ENCODE data around the gene POLR1A. TPM values are rescaled to one million over a fixed set of nuclear protein-coding genes. Genes with fewer than 3 reads are reported as not detected.

POLR1A gene
- total and polyA plus RNA-seq, 2 of the 13 experiments (the other 11 are each of a cell fraction or from before 2014, with no cell fraction given), result 7.2 to 39.9 TPM

GRCh38 chr2:85998071-85998991 lies 107.4 kb downstream of the POLR1A start:
- in situ Hi-C loops (cut with HindIII; ENCODE audit: extremely low pct_ligation_motif_present, low pct_unique_long_range_greater_than_20kb) (no loop called here), intact Hi-C loops (cut with micrococcal nuclease; ENCODE audit: unreplicated experiment) (no loop called here)
- H3K27ac ChIP-seq (ENCODE audit: extremely low read length, insufficient read depth, low read length), result no peak overlapping the region
- no TSS peak for BruUV-seq (replicated peaks)
- no peak overlapping the region for H2AFZ ChIP-seq (ENCODE audit: low read length)
- no peak for FAIRE-seq
- H3K4me2 ChIP-seq (ENCODE audit: low read depth, low read length), result no peak overlapping the region
- no peak for DNase-seq (ENCODE audit: low spot score)
- H3K4me3 ChIP-seq (replicated peaks in 1 of 3; ENCODE audit: insufficient read depth in 1 of 3, low read depth in 2 of 3, low read length in 3 of 3), result no peak overlapping the region
- no peaks in the 10 kb centered on the region for H3K79me2 ChIP-seq (ENCODE audit: insufficient read depth, low read length)
- H3K9ac ChIP-seq (ENCODE audit: insufficient read depth, low read depth, low read length), result no peak overlapping the region
- 29% methylated on average over 18 of the region's 18 CpGs for WGBS (ENCODE audit: low lambda C conversion rate)
- H3K4me1 ChIP-seq (ENCODE audit: insufficient read depth, low read length), result no peaks in the 10 kb centered on the region
- no peaks in the 10 kb centered on the region for H4K20me1 ChIP-seq (ENCODE audit: insufficient read depth, low read length)
- ATAC-seq, result no peak
- H3K27me3 ChIP-seq (ENCODE audit: control insufficient read depth in 1 of 2, insufficient read depth in 2 of 2, low read length in 2 of 2), result peaks cover 0 to 15% of the 10 kb centered on the region in 2 experiments; a peak in 3 of 5 replicates
- no peaks in the 10 kb centered on the region for H3K36me3 ChIP-seq (replicated peaks in 1 of 2; ENCODE audit: control insufficient read depth in 1 of 2, insufficient read depth in 2 of 2, low read length in 2 of 2)
- H3K9me3 ChIP-seq (ENCODE audit: low read length), result no peaks in the 10 kb centered on the region
- CTCF ChIA-PET (ENCODE audit: low intra/inter-chr PET ratio, low total read pairs), result no interaction called here
- POLR2A ChIA-PET, result no interaction called here
- TF ChIP-seq ASH2L (IDR thresholded peaks at IDR 0.05; ENCODE audit: insufficient read length, low read depth, low read length) (no peak), REPIN1 (CRISPR knock-in tag; IDR thresholded peaks at IDR 0.05; ENCODE audit: borderline replicate concordance, low read depth) (no peak), ZC3H4 (CRISPR knock-in tag; IDR thresholded peaks at IDR 0.05; ENCODE audit: borderline replicate concordance) (no peak), MTF1 (CRISPR knock-in tag; IDR thresholded peaks at IDR 0.05) (no peak), U2AF2 (IDR thresholded peaks at IDR 0.05; ENCODE audit: low read depth, low read length) (no peak), ZHX2 (IDR thresholded peaks at IDR 0.05; ENCODE audit: low read depth) (no peak), ZHX2 (CRISPR knock-in tag; IDR thresholded peaks at IDR 0.05; ENCODE audit: borderline replicate concordance) (no peak), ZNF672 (CRISPR knock-in tag; IDR thresholded peaks at IDR 0.05) (no peak), ZBTB4 (CRISPR knock-in tag; IDR thresholded peaks at IDR 0.05; ENCODE audit: borderline replicate concordance) (no peak), SYNCRIP (IDR thresholded peaks at IDR 0.05; ENCODE audit: insufficient read depth, low read depth, low read length) (no peak), ZNF354B (CRISPR knock-in tag; IDR thresholded peaks at IDR 0.05) (no peak)
- TF ChIP-seq, protein P1, sequence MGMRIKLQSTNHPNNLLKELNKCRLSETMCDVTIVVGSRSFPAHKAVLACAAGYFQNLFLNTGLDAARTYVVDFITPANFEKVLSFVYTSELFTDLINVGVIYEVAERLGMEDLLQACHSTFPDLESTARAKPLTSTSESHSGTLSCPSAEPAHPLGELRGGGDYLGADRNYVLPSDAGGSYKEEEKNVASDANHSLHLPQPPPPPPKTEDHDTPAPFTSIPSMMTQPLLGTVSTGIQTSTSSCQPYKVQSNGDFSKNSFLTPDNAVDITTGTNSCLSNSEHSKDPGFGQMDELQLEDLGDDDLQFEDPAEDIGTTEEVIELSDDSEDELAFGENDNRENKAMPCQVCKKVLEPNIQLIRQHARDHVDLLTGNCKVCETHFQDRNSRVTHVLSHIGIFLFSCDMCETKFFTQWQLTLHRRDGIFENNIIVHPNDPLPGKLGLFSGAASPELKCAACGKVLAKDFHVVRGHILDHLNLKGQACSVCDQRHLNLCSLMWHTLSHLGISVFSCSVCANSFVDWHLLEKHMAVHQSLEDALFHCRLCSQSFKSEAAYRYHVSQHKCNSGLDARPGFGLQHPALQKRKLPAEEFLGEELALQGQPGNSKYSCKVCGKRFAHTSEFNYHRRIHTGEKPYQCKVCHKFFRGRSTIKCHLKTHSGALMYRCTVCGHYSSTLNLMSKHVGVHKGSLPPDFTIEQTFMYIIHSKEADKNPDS (CRISPR knock-in tag; IDR thresholded peaks at IDR 0.05), result no peak
